Measurements from ENCODE around the gene GPR152. TPM values are rescaled to one million over a fixed set of nuclear protein-coding genes. Genes with fewer than 3 reads are reported as not detected.

GPR152 gene
- total and polyA plus RNA-seq, 5 donors from 2014 or later: 0.13 to 0.84 (median 0.35) TPM; not detected in 1

GRCh38 chr11:67415501-67416304, 36.8 kb downstream of the GPR152 start, which contains the start of gene CARNS1:
Gene CARNS1 (plus strand): TSS chr11:67415678. CDS start chr11:67416200, 522 bp downstream.
- ATAC-seq (ENCODE audit: low read depth in 2 of 2) (no peak), DNase-seq (no peak)
- H3K27ac ChIP-seq (ENCODE audit: insufficient read depth, low read length, poor library complexity, severe bottlenecking): peak within 1 kb of the TSS; percentile 79
- Mint-ChIP-seq H3K4me3 (peak within 1 kb of the TSS; percentile 93 to 96 (median 94)), H3K27ac (peak within 1 kb of the TSS; percentile 95 to 100 (median 96)), H3K36me3 (no peaks in the 10 kb centered on the region), H3K9me3 (no peaks in the 10 kb centered on the region), H3K4me1 (peaks cover 4 to 85% (median 38%) of the 10 kb centered on the region in 4 donors), H3K27me3 (no peaks in the 10 kb centered on the region)
- H3K4me1 ChIP-seq (ENCODE audit: control insufficient read depth, insufficient read depth, low read length, poor library complexity, severe bottlenecking): peaks cover 93% of the 10 kb centered on the region
- no peaks in the 10 kb centered on the region for H3K27me3 ChIP-seq (ENCODE audit: control insufficient read depth, insufficient read depth, low read length)
- no peaks in the 10 kb centered on the region for H3K36me3 ChIP-seq (ENCODE audit: control insufficient read depth, insufficient read depth, low read length)
- no peaks in the 10 kb centered on the region for H3K9me3 ChIP-seq (ENCODE audit: control insufficient read depth in 2 of 2, low read length in 2 of 2)
- H3K4me3 ChIP-seq (ENCODE audit: low read depth, low read length): peak within 1 kb of the TSS; percentile 59

GRCh38 chr11:67413266-67413849, 39.2 kb downstream of the GPR152 start:
- peaks cover 4% of the 10 kb centered on the region for H3K36me3 ChIP-seq (ENCODE audit: control insufficient read depth, insufficient read depth, low read length)
- H3K9me3 Mint-ChIP-seq: no peaks in the 10 kb centered on the region
- H3K36me3 Mint-ChIP-seq: peaks cover 6% of the 10 kb centered on the region
- no peaks in the 10 kb centered on the region for H3K27me3 ChIP-seq (ENCODE audit: control insufficient read depth, insufficient read depth, low read length)
- peak overlapping the region; percentile 35 for H3K27ac ChIP-seq (ENCODE audit: insufficient read depth, low read length, poor library complexity, severe bottlenecking)
- H3K27me3 Mint-ChIP-seq: no peaks in the 10 kb centered on the region
- peak overlapping the region; percentile 62 to 66 (median 65) for H3K27ac Mint-ChIP-seq
- H3K9me3 ChIP-seq (ENCODE audit: control insufficient read depth in 2 of 2, low read length in 2 of 2): no peaks in the 10 kb centered on the region
- peak overlapping the region; percentile 12 to 97 (median 58) for H3K4me3 Mint-ChIP-seq
- H3K4me3 ChIP-seq (ENCODE audit: low read depth, low read length): no peak overlapping the region
- H3K4me1 ChIP-seq (ENCODE audit: control insufficient read depth, insufficient read depth, low read length, poor library complexity, severe bottlenecking): peaks cover 93% of the 10 kb centered on the region
- ATAC-seq (ENCODE audit: low read depth in 2 of 2): no peak
- peaks cover 5 to 88% (median 36%) of the 10 kb centered on the region in 4 donors for H3K4me1 Mint-ChIP-seq
- DNase-seq: no peak

DNA sequence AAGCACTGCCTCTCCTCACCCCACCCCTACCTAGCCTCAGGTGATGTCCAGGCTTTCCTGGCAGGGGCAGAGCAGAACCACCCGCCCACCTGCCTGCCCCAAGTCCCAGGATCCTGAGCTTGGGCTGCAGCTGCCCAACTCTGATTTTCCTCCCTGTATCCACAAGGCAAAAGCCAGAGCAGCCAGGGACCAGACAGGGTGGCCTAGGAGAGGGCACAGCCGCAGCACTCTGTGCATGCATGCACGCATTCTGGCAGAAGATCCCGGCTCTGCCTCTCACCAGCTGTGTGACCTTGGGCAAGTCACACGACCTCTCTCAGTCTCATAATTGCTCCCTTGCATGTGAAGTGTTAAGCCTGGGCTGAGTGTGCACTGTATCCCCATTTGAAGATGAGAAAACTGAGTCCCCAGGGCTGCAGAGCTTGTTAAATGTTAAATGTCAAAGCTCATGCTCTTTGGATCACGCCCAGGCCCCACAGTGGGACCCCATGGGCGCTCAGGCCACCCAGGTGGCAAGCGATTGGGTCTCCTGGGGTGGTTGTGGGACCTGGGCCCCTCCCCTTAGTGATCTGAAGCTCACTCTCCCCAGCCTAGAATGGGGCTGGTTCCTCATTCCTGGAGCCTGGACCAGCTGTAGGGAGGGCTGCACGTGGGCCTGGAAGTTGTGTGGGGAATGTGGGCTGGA, 39.9 kb downstream of the GPR152 start:
- Mint-ChIP-seq H3K9me3 (no peaks in the 10 kb centered on the region), H3K36me3 (peaks cover 8% of the 10 kb centered on the region), H3K27me3 (no peaks in the 10 kb centered on the region), H3K4me3 (peak overlapping the region; percentile 24 to 97 (median 64)), H3K4me1 (peaks cover 12 to 88% (median 42%) of the 10 kb centered on the region in 4 donors), H3K27ac (peak overlapping the region; percentile 65 to 95 (median 79))
- ATAC-seq (ENCODE audit: low read depth in 2 of 2): no peak
- Histone ChIP-seq H3K4me1 (ENCODE audit: control insufficient read depth, insufficient read depth, low read length, poor library complexity, severe bottlenecking) (peaks cover 93% of the 10 kb centered on the region), H3K27me3 (ENCODE audit: control insufficient read depth, insufficient read depth, low read length) (no peaks in the 10 kb centered on the region), H3K36me3 (ENCODE audit: control insufficient read depth, insufficient read depth, low read length) (peaks cover 7% of the 10 kb centered on the region), H3K27ac (ENCODE audit: insufficient read depth, low read length, poor library complexity, severe bottlenecking) (peak overlapping the region; percentile 35), H3K4me3 (ENCODE audit: low read depth, low read length) (no peak overlapping the region), H3K9me3 (ENCODE audit: control insufficient read depth in 2 of 2, low read length in 2 of 2) (no peaks in the 10 kb centered on the region)
- DNase-seq: no peak

DNA sequence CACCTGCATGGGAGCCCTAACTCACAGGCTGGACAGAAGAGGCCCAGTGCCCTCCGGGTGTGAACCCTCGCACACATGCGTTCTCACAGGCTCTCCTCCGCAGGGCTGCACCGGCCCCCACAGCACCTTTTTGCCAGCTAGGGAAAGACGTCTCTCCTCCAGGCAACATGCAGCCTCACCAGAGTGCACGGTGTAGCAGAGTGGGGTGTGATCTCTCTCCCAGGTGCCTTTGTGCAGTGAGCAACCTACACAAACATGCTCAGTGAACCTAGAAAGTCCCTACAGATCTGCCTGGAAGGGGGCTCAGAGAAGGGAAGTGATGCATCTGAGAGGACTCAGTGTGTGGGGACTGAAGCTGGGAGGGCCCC, 40.8 kb downstream of the GPR152 start:
- DNase-seq (no peak), ATAC-seq (ENCODE audit: low read depth in 2 of 2) (no peak)
- Mint-ChIP-seq H3K9me3 (no peaks in the 10 kb centered on the region), H3K4me3 (peak overlapping the region in 3 of 4 donors; percentile 36 to 97 (median 43)), H3K36me3 (peaks cover 15% of the 10 kb centered on the region), H3K27me3 (no peaks in the 10 kb centered on the region), H3K27ac (peak overlapping the region in 2 of 3 donors; percentile 92 to 95), H3K4me1 (peaks cover 18 to 90% (median 48%) of the 10 kb centered on the region in 4 donors)
- Histone ChIP-seq H3K27me3 (ENCODE audit: control insufficient read depth, insufficient read depth, low read length) (no peaks in the 10 kb centered on the region), H3K9me3 (ENCODE audit: control insufficient read depth in 2 of 2, low read length in 2 of 2) (no peaks in the 10 kb centered on the region), H3K27ac (ENCODE audit: insufficient read depth, low read length, poor library complexity, severe bottlenecking) (peak overlapping the region; percentile 57), H3K36me3 (ENCODE audit: control insufficient read depth, insufficient read depth, low read length) (peaks cover 12% of the 10 kb centered on the region), H3K4me1 (ENCODE audit: control insufficient read depth, insufficient read depth, low read length, poor library complexity, severe bottlenecking) (peaks cover 93% of the 10 kb centered on the region), H3K4me3 (ENCODE audit: low read depth, low read length) (no peak overlapping the region)

- peak overlapping the region; percentile 55 to 99 (median 94) for H3K4me3 Mint-ChIP-seq
- no peaks in the 10 kb centered on the region for H3K9me3 Mint-ChIP-seq
- no peaks in the 10 kb centered on the region for H3K27me3 Mint-ChIP-seq
- DNase-seq (no peak), ATAC-seq (ENCODE audit: low read depth in 2 of 2) (no peak)
- H3K27ac Mint-ChIP-seq: peak overlapping the region; percentile 25 to 95 (median 92)
- Histone ChIP-seq H3K36me3 (ENCODE audit: control insufficient read depth, insufficient read depth, low read length) (peaks cover 15% of the 10 kb centered on the region), H3K27ac (ENCODE audit: insufficient read depth, low read length, poor library complexity, severe bottlenecking) (peak overlapping the region; percentile 57), H3K27me3 (ENCODE audit: control insufficient read depth, insufficient read depth, low read length) (no peaks in the 10 kb centered on the region), H3K9me3 (ENCODE audit: control insufficient read depth in 2 of 2, low read length in 2 of 2) (no peaks in the 10 kb centered on the region), H3K4me3 (ENCODE audit: low read depth, low read length) (no peak overlapping the region), H3K4me1 (ENCODE audit: control insufficient read depth, insufficient read depth, low read length, poor library complexity, severe bottlenecking) (peaks cover 93% of the 10 kb centered on the region)
- H3K4me1 Mint-ChIP-seq: peaks cover 15 to 88% (median 46%) of the 10 kb centered on the region in 4 donors
- H3K36me3 Mint-ChIP-seq: peaks cover 15% of the 10 kb centered on the region
These were observed 41.3 kb downstream of the GPR152 start for GRCh38 chr11:67410984-67411784.

DNA sequence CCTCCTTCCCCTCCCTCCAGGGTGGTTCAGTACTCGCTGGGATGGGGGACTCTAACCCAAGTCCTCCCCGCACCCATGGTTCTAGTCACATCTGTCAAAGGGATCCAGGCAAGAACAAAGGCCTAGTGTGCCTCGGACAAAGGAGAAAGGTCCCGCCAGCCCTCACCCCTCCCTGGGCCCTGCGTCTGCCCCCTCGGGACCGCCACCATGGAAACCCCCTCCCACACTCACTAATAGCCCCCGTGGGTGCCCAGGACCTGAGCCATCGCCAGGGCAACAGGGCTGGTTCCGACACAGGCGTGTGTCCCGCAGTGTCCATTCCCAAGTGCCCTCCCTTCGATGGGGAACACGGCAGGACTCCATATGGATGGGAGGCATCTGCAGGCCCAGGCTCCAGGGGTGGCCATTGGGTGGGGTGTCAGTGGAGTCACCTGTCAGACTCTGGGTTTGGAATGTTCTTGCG, 42.1 kb downstream of the GPR152 start:
- peaks cover 20% of the 10 kb centered on the region for H3K36me3 ChIP-seq (ENCODE audit: control insufficient read depth, insufficient read depth, low read length)
- no peaks in the 10 kb centered on the region for H3K9me3 ChIP-seq (ENCODE audit: control insufficient read depth in 2 of 2, low read length in 2 of 2)
- H3K36me3 Mint-ChIP-seq: peaks cover 16% of the 10 kb centered on the region
- no peaks in the 10 kb centered on the region for H3K27me3 Mint-ChIP-seq
- H3K4me1 Mint-ChIP-seq: peaks cover 15 to 93% (median 46%) of the 10 kb centered on the region in 4 donors
- DNase-seq (no peak), ATAC-seq (ENCODE audit: low read depth in 2 of 2) (no peak)
- peak overlapping the region; percentile 94 to 99 (median 95) for H3K27ac Mint-ChIP-seq
- peak overlapping the region; percentile 89 to 99 (median 94) for H3K4me3 Mint-ChIP-seq
- peaks cover 96% of the 10 kb centered on the region for H3K4me1 ChIP-seq (ENCODE audit: control insufficient read depth, insufficient read depth, low read length, poor library complexity, severe bottlenecking)
- peak overlapping the region; percentile 87 for H3K27ac ChIP-seq (ENCODE audit: insufficient read depth, low read length, poor library complexity, severe bottlenecking)
- H3K27me3 ChIP-seq (ENCODE audit: control insufficient read depth, insufficient read depth, low read length): no peaks in the 10 kb centered on the region
- H3K4me3 ChIP-seq (ENCODE audit: low read depth, low read length): no peak overlapping the region
- no peaks in the 10 kb centered on the region for H3K9me3 Mint-ChIP-seq

Measured in CD4-positive, CD25-positive, alpha-beta regulatory T cell (primary cell).